GM12873 (cell line): Measurements from ENCODE around the gene WASHC1.
"Not testable (repeated sequence)": the region's sequence is repeated elsewhere in the genome, so short reads cannot be mapped to it uniquely, and the experiment has no call there.

ENCODE experiments used
- TF ChIP-seq, protein P1 (sequence below): IDR thresholded peaks from 2 replicates; pipeline ENCODE4 v1.5.1; 2012; ENCODE audit warnings: low read depth, mild to moderate bottlenecking, moderate library complexity, low read length, control low read depth; ENCODE audit not compliant: insufficient read depth; ENCODE audit errors: missing control alignments

The WASHC1 gene

GRCh38 chr9:29356-29755 lies at the start of gene WASHC1:
TSS of gene WASHC1 (minus strand) at chr9:29456. CDS start at chr9:24999, 4,457 bp downstream.
- TF ChIP-seq, protein P1, sequence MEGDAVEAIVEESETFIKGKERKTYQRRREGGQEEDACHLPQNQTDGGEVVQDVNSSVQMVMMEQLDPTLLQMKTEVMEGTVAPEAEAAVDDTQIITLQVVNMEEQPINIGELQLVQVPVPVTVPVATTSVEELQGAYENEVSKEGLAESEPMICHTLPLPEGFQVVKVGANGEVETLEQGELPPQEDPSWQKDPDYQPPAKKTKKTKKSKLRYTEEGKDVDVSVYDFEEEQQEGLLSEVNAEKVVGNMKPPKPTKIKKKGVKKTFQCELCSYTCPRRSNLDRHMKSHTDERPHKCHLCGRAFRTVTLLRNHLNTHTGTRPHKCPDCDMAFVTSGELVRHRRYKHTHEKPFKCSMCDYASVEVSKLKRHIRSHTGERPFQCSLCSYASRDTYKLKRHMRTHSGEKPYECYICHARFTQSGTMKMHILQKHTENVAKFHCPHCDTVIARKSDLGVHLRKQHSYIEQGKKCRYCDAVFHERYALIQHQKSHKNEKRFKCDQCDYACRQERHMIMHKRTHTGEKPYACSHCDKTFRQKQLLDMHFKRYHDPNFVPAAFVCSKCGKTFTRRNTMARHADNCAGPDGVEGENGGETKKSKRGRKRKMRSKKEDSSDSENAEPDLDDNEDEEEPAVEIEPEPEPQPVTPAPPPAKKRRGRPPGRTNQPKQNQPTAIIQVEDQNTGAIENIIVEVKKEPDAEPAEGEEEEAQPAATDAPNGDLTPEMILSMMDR, result not testable (repeated sequence)

- TF ChIP-seq, protein P1, result peak; percentile 43
Measured at GRCh38 chr9:11206-11605, 18.1 kb downstream of the WASHC1 start.
